M059J (cell line): ENCODE data around the gene KNSTRN. TPM values are rescaled to one million over a fixed set of nuclear protein-coding genes. Genes with fewer than 3 reads are reported as not detected.

Source experiments
- total RNA-seq: library from RNA; depleted of rRNA; stranded (reverse); fragments of >200 nt; shearing (Covaris generic); gene quantifications from 2 replicates; pipeline ENCODE4 v1.2.3, GENCODE V29; 2014; rRNA removed

The KNSTRN gene
- total RNA-seq, 1 experiment from 2014 or later, result 91.7 TPM

Other genes with a start within 250 kb of the KNSTRN start
- 47.1 and 54.0 TPM in 2 replicates for gene BUB1B, start 221.7 kb upstream of the KNSTRN start, total RNA-seq
- gene PAK6, start 143.7 kb upstream of the KNSTRN start, total RNA-seq, result 9.8 and 13.0 TPM in 2 replicates
- gene ANKRD63, start 99.7 kb upstream of the KNSTRN start, total RNA-seq, result not detected in 2 replicates
- not detected in 2 replicates for gene PLCB2, start 74.8 kb upstream of the KNSTRN start, total RNA-seq
- 21.6 and 29.3 TPM in 2 replicates for gene INAFM2, start 59.0 kb upstream of the KNSTRN start, total RNA-seq
- gene CCDC9B, start 41.8 kb upstream of the KNSTRN start, total RNA-seq, result 9.4 and 14.1 TPM in 2 replicates
- not detected in 2 replicates for gene PHGR1, start 31.7 kb upstream of the KNSTRN start, total RNA-seq
- 0.49 and 2.4 TPM in 2 replicates for gene DISP2, start 24.5 kb upstream of the KNSTRN start, total RNA-seq
- 10.6 and 19.5 TPM in 2 replicates for gene IVD, start 23.1 kb downstream of the KNSTRN start, total RNA-seq
- gene BAHD1, start 58.2 kb downstream of the KNSTRN start, total RNA-seq, result 6.5 and 16.6 TPM in 2 replicates
- gene CHST14, start 88.3 kb downstream of the KNSTRN start, total RNA-seq, result 35.5 and 40.5 TPM in 2 replicates
- gene CCDC32, start 182.3 kb downstream of the KNSTRN start, total RNA-seq, result 13.3 and 24.9 TPM in 2 replicates
- 9.4 and 11.0 TPM in 2 replicates for gene RPUSD2, start 186.6 kb downstream of the KNSTRN start, total RNA-seq
- gene KNL1, start 211.5 kb downstream of the KNSTRN start, total RNA-seq, result 32.1 and 33.9 TPM in 2 replicates